NCI-H226 (cell line): Measurements from ENCODE around the gene OR8B3.
"Not testable (repeated sequence)": the region's sequence is repeated elsewhere in the genome, so short reads cannot be mapped to it uniquely, and the experiment has no call there.

Source experiments
- DNase-seq: peaks from one replicate; pipeline ENCODE4 v3.0.0-alpha.2; 2015

OR8B3 gene

GRCh38 chr11:124398924-124399323, at the start of gene OR8B3:
Gene OR8B3, minus strand, starts transcription at chr11:124399024. Its CDS starts 1,673 bp downstream, at chr11:124397351.
- no peak for DNase-seq

- no peak for DNase-seq
Measured at GRCh38 chr11:124446916-124447315, 48.1 kb upstream of the OR8B3 start.

- no peak for DNase-seq
Measured at GRCh38 chr11:124445646-124446150, 46.9 kb upstream of the OR8B3 start, which contains the start of gene OR8B8. Gene OR8B8, minus strand, starts transcription at chr11:124445696. Its CDS starts 4,611 bp downstream, at chr11:124441085.

- DNase-seq, result no peak
Measured at GRCh38 chr11:124442847-124443246, 44.0 kb upstream of the OR8B3 start.

GRCh38 chr11:124442442-124442841, 43.6 kb upstream of the OR8B3 start:
- no peak for DNase-seq

GRCh38 chr11:124441519-124441918, 42.7 kb upstream of the OR8B3 start:
- DNase-seq, result no peak

- DNase-seq, result no peak
Measured at GRCh38 chr11:124441081-124441480, 42.3 kb upstream of the OR8B3 start.

- DNase-seq, result no peak
Measured at GRCh38 chr11:124440608-124441007, 41.8 kb upstream of the OR8B3 start.

- DNase-seq, result no peak
Measured at GRCh38 chr11:124434699-124435098, 35.9 kb upstream of the OR8B3 start.

- DNase-seq, result no peak
Measured at GRCh38 chr11:124429599-124429998, 30.8 kb upstream of the OR8B3 start.

GRCh38 chr11:124424384-124424921, 25.6 kb upstream of the OR8B3 start, which contains the start of gene OR8B4:
Gene OR8B4, minus strand, starts transcription at chr11:124424871. Its CDS starts 0 bp downstream, at chr11:124424871.
- DNase-seq, result no peak

GRCh38 chr11:124421043-124421442, 22.2 kb upstream of the OR8B3 start:
- no peak for DNase-seq

GRCh38 chr11:124415356-124415923, 16.6 kb upstream of the OR8B3 start:
- DNase-seq, result no peak

GRCh38 chr11:124409906-124410305, 11.1 kb upstream of the OR8B3 start:
- no peak for DNase-seq

GRCh38 chr11:124405581-124405980, 6.8 kb upstream of the OR8B3 start:
- no peak for DNase-seq

- not testable (repeated sequence) for DNase-seq
Measured at GRCh38 chr11:124403186-124403585, 4.4 kb upstream of the OR8B3 start.

GRCh38 chr11:124402326-124402922, 3.6 kb upstream of the OR8B3 start:
- peak; percentile 43 for DNase-seq

GRCh38 chr11:124396847-124397246, 2.0 kb downstream of the OR8B3 start:
- not testable (repeated sequence) for DNase-seq

GRCh38 chr11:124394408-124394807, 4.4 kb downstream of the OR8B3 start:
- no peak for DNase-seq

GRCh38 chr11:124384399-124384798, 14.4 kb downstream of the OR8B3 start, which contains the start of gene OR8B2:
Gene OR8B2, minus strand, starts transcription at chr11:124384499. Its CDS starts 1,156 bp downstream, at chr11:124383343.
- DNase-seq, result no peak

- not testable (repeated sequence) for DNase-seq
Measured at GRCh38 chr11:124382857-124383256, 16.0 kb downstream of the OR8B3 start.

- DNase-seq, result no peak
Measured at GRCh38 chr11:124380585-124380984, 18.2 kb downstream of the OR8B3 start.

- no peak for DNase-seq
Measured at GRCh38 chr11:124376280-124376679, 22.5 kb downstream of the OR8B3 start.

- DNase-seq, result no peak
Measured at GRCh38 chr11:124359566-124359965, 39.3 kb downstream of the OR8B3 start.
